PC-9 (cell line): ENCODE measurements around the gene CHRNG. TPM values are rescaled to one million over a fixed set of nuclear protein-coding genes. Genes with fewer than 3 reads are reported as not detected.

Source experiments
- BruUV-seq: library from RNA; stranded (reverse); fragments of 400-500 nt; replicated peaks from 2 replicates; lab custom pipeline; 2021; lab: Mats Ljungman, UMichigan
- CTCF ChIA-PET: fragments of 300-600 bp; sonication (Branson Sonifier 250); formaldehyde crosslinking; loops from one replicate; lab custom pipeline; 2022; ENCODE audit warnings: antibody characterized with exemption; lab: Charles Lee
- POLR2A ChIA-PET: fragments of 300-600 bp; sonication (Branson Sonifier 250); formaldehyde crosslinking; loops from one replicate; lab custom pipeline; 2022; ENCODE audit warnings: antibody characterized with exemption; ENCODE audit not compliant: unreplicated experiment; lab: Charles Lee
- DNase-seq, 2 experiments: peaks; one replicate each; pipeline versions ENCODE4 v3.0.0 to v3.0.0-alpha.2; 2015 to 2022; ENCODE audit warnings: mixed read lengths in 1 of 2
- H2AFZ ChIP-seq: fragments of 200-600 bp; sonication (generic); 2 replicates; pipeline ENCODE4 v1.8.1; 2017; ENCODE audit warnings: antibody characterized with exemption
- H3F3A ChIP-seq: fragments of 200-600 bp; sonication (generic); 2 replicates; pipeline ENCODE4 v1.8.1; 2017; ENCODE audit warnings: antibody characterized with exemption, mild to moderate bottlenecking, low read depth; ENCODE audit not compliant: insufficient read depth
- H3K27ac ChIP-seq: fragments of 200-600 bp; sonication (generic); 2 replicates; pipeline ENCODE4 v1.6.1; 2016; ENCODE audit warnings: mixed run types
- H3K27me3 ChIP-seq: fragments of 200-600 bp; sonication (generic); 2 replicates; pipeline ENCODE4 v1.6.1; 2016; ENCODE audit warnings: low read depth, mixed run types; ENCODE audit not compliant: insufficient read depth
- H3K36me3 ChIP-seq: fragments of 200-600 bp; sonication (generic); 2 replicates; pipeline ENCODE4 v1.6.1; 2016; ENCODE audit warnings: low read depth, mixed run types
- H3K4me1 ChIP-seq: fragments of 200-600 bp; sonication (generic); replicated peaks from 2 replicates; pipeline ENCODE4 v1.6.1; 2016; ENCODE audit warnings: mixed run types; ENCODE audit not compliant: insufficient read depth
- H3K4me2 ChIP-seq: fragments of 200-600 bp; sonication (generic); 2 replicates; pipeline ENCODE4 v1.6.1; 2017; ENCODE audit warnings: mixed run types
- H3K4me3 ChIP-seq: fragments of 200-600 bp; sonication (generic); 2 replicates; pipeline ENCODE4 v1.6.1; 2016; ENCODE audit warnings: mixed run types
- H3K79me2 ChIP-seq: fragments of 200-600 bp; sonication (generic); 2 replicates; pipeline ENCODE4 v1.6.1; 2017; ENCODE audit warnings: low read depth, mixed run types
- H3K9me2 ChIP-seq: fragments of 200-600 bp; sonication (generic); 2 replicates; pipeline ENCODE4 v1.8.1; 2017; ENCODE audit warnings: mild to moderate bottlenecking; ENCODE audit not compliant: insufficient read depth
- H3K9me3 ChIP-seq: fragments of 200-600 bp; sonication (generic); 2 replicates; pipeline ENCODE4 v1.8.1; 2016; ENCODE audit warnings: low read depth; ENCODE audit not compliant: insufficient read depth
- H4K20me1 ChIP-seq: fragments of 200-600 bp; sonication (generic); 2 replicates; pipeline ENCODE4 v1.8.1; 2017; ENCODE audit not compliant: insufficient read depth
- CTCF ChIP-seq: fragments of 200-600 bp; sonication (generic); conservative IDR thresholded peaks from 2 replicates; pipeline ENCODE4 v1.6.1; 2017; ENCODE audit warnings: mixed run types, antibody characterized with exemption, mild to moderate bottlenecking, moderate library complexity
- EZH2 ChIP-seq: fragments of 200-600 bp; sonication (generic); IDR thresholded peaks from 2 replicates; pipeline ENCODE4 v1.8.0; 2017; ENCODE audit warnings: antibody characterized with exemption, low read depth
- intact Hi-C: fragments of 100-400 bp; cut with micrococcal nuclease; formaldehyde crosslinking; loops from one replicate; pipeline ENCODE4 v1.10.0; 2022; ENCODE audit not compliant: unreplicated experiment
- total RNA-seq: library from RNA; stranded (reverse); gene quantifications from 2 replicates; pipeline ENCODE4 v1.2.3, GENCODE V29; 2021

Gene CHRNG
- total RNA-seq, 1 experiment from 2014 or later, result not detected

- no peaks in the 10 kb centered on the region for H3K9me3 ChIP-seq
- no peaks in the 10 kb centered on the region for H3K79me2 ChIP-seq
- intact Hi-C loops, result no loop called here
- H3K4me2 ChIP-seq, result no peak overlapping the region
- H3K27ac ChIP-seq, result no peak overlapping the region
- no peaks in the 10 kb centered on the region for H3K36me3 ChIP-seq
- DNase-seq, result no peak
- ChIA-PET POLR2A (no interaction called here), CTCF (no interaction called here)
- no peaks in the 10 kb centered on the region for H3F3A ChIP-seq
- no peaks in the 10 kb centered on the region for H3K4me1 ChIP-seq
- TF ChIP-seq CTCF (no peak), EZH2 (no peak)
- no peaks in the 10 kb centered on the region for H4K20me1 ChIP-seq
- H3K4me3 ChIP-seq, result no peak overlapping the region
- no peaks in the 10 kb centered on the region for H3K9me2 ChIP-seq
- H3K27me3 ChIP-seq, result no peaks in the 10 kb centered on the region
- no peak overlapping the region for H2AFZ ChIP-seq
- no TSS peak for BruUV-seq
Measured at GRCh38 chr2:232581725-232582124, 42.2 kb downstream of the CHRNG start.

- Histone ChIP-seq H3K9me2 (no peaks in the 10 kb centered on the region), H3K4me3 (no peak overlapping the region), H3K4me2 (no peak overlapping the region), H3K27me3 (no peaks in the 10 kb centered on the region), H3F3A (no peaks in the 10 kb centered on the region), H3K79me2 (no peaks in the 10 kb centered on the region), H2AFZ (no peak overlapping the region), H3K27ac (no peak overlapping the region), H3K36me3 (no peaks in the 10 kb centered on the region), H3K4me1 (0 out of 2 replicates have a peak, but pooled peaks cover 7% of the 10 kb centered on the region), H4K20me1 (no peaks in the 10 kb centered on the region), H3K9me3 (no peaks in the 10 kb centered on the region)
- ChIA-PET CTCF (interaction anchor here (0.6 kb wide), 1 partner anchor 96 kb away, joined by 5 read pairs; no protein-coding TSS in a partner anchor), POLR2A (no interaction called here)
- no TSS peak for BruUV-seq
- intact Hi-C loops, result no loop called here
- no peak for DNase-seq
- no peak for TF ChIP-seq CTCF
- no peak for TF ChIP-seq EZH2
Measured at GRCh38 chr2:232584238-232584637, 44.7 kb downstream of the CHRNG start.

- Histone ChIP-seq H3K4me1 (peaks cover 17% of the 10 kb centered on the region), H3K9me3 (no peaks in the 10 kb centered on the region), H3K4me3 (no peak overlapping the region), H3K36me3 (no peaks in the 10 kb centered on the region), H4K20me1 (no peaks in the 10 kb centered on the region), H3K79me2 (no peaks in the 10 kb centered on the region), H3K9me2 (no peaks in the 10 kb centered on the region), H3K4me2 (no peak overlapping the region), H3F3A (peaks cover 8% of the 10 kb centered on the region), H3K27ac (no peak overlapping the region), H3K27me3 (no peaks in the 10 kb centered on the region), H2AFZ (no peak overlapping the region)
- no peak for DNase-seq
- no TSS peak for BruUV-seq
- intact Hi-C loops, result no loop called here
- ChIA-PET POLR2A (no interaction called here), CTCF (no interaction called here)
- no peak for TF ChIP-seq CTCF
- TF ChIP-seq EZH2, result no peak
Measured at GRCh38 chr2:232586943-232587505, 47.5 kb downstream of the CHRNG start.
